Measurements from ENCODE around the gene CAND2. TPM values are rescaled to one million over a fixed set of nuclear protein-coding genes. Genes with fewer than 3 reads are reported as not detected.

The CAND2 gene
- total RNA-seq, 4 donors from 2014 or later = 2.2 to 6.8 (median 4.9) TPM

DNA sequence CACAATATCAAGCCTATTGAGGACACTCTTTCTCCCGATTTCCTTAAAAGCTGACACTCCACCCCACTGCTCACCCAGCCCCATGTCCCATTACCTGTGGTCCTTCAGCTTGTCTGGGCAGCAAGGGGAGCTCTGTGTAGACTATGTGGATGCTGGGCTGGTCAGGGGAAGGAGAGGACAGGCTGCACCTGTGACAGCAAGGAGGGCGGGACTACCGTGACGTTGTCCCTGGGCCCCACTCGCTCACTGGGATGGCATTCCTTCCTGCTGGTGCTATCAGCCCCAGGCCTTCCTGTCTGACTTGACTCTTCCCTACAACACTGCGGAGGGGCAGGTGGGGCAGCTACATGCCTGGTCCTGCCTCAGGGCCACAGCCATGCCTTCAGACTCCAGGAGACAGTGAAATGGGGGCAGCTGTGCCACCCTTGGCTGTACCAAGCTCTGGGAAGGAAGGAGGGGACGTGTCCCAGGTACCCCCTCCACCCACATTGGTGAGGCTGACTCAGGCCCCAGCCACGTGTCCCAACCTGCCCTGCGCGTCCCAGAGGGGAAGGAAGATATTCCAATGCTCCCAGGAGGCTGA, 37.3 kb upstream of the CAND2 start, which contains the start of gene TMEM40:
TMEM40 (minus strand) TSS at position 163 of the 583 bp plus-strand sequence. CDS start 9,427 bp downstream, outside the sequence.
- TF ChIP-seq, protein P1, sequence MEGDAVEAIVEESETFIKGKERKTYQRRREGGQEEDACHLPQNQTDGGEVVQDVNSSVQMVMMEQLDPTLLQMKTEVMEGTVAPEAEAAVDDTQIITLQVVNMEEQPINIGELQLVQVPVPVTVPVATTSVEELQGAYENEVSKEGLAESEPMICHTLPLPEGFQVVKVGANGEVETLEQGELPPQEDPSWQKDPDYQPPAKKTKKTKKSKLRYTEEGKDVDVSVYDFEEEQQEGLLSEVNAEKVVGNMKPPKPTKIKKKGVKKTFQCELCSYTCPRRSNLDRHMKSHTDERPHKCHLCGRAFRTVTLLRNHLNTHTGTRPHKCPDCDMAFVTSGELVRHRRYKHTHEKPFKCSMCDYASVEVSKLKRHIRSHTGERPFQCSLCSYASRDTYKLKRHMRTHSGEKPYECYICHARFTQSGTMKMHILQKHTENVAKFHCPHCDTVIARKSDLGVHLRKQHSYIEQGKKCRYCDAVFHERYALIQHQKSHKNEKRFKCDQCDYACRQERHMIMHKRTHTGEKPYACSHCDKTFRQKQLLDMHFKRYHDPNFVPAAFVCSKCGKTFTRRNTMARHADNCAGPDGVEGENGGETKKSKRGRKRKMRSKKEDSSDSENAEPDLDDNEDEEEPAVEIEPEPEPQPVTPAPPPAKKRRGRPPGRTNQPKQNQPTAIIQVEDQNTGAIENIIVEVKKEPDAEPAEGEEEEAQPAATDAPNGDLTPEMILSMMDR (IDR thresholded peaks at IDR 0.05) = no peak
- ATAC-seq (ENCODE audit: low FRiP score) (no peak), DNase-seq (ENCODE audit: low spot score) (no peak)

DNA sequence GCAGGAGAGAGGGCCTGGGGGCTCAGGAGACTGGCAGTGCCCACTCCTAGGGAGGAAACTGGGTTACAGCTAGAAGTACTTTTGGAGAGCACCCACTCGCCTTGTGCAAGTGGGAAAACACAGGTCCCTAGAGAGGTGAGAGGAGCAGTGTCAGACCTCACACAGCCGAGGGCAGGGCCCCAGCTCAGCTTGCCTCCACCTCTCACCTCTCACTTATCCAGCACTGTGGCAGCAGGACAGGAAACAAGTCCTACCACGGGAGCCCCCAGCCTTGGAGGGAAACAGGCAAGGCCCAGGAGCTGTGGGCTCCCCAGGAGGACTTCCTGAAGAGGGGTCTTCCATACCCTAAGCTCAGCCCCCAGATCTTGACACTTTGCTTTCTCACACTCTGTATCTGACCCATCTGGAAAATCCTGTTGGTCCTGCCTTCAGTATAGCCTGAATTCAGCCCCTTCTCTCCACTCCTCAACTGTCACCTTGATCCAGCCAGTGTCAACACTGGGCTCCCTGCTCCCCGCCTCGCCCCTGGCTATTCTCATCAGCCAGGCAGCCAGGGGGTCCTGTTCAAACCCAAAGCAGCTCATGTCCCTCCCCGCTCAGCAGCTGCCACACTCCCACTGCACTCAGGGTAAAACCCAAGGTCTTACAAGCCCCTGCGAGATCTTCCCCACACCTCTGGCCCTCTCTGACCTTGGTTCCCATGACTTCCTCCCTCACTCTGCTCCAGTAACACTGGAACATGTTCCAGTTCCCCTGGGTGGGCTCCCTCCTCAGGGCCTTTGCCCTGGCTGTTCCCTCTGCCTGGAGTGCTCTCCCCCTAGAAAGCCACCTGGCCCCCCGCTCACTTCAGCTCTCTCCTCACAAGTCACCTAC, 36.6 kb upstream of the CAND2 start:
- ATAC-seq (ENCODE audit: low FRiP score) = no peak
- DNase-seq (ENCODE audit: low spot score) = no peak
- TF ChIP-seq, protein P1 (IDR thresholded peaks at IDR 0.05) = no peak

DNA sequence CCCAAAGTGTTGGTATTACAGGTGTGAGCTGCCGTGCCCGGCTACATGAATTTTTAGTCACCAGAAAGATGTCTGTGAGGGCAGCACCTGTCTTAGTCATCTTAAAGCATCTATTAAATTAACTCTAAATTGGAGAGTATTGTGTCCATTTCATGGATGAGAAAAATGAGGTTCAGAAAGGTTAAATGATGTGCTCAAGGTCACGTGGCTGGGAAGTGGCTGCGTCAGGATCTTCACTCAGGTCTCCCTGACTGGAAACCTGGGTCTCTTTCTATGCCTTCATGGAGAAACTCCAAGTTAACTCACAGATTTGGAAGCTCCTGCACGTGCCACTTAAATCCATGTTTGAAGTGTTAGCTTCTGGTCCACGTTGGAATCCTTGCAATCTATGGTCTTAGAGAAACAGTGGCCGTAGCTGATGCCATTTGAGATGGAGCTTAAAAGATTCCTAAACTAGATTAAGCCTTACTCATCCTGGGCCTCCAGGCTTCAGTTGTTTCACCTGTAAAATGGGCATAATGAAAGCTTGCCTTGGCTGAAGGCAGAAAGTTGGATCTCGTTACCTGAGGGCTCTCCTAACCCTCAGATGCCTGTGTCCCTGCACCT, 32.2 kb upstream of the CAND2 start:
- TF ChIP-seq, protein P1 (IDR thresholded peaks at IDR 0.05) = no peak
- no peak for DNase-seq (ENCODE audit: low spot score)
- ATAC-seq (ENCODE audit: low FRiP score) = no peak

DNA sequence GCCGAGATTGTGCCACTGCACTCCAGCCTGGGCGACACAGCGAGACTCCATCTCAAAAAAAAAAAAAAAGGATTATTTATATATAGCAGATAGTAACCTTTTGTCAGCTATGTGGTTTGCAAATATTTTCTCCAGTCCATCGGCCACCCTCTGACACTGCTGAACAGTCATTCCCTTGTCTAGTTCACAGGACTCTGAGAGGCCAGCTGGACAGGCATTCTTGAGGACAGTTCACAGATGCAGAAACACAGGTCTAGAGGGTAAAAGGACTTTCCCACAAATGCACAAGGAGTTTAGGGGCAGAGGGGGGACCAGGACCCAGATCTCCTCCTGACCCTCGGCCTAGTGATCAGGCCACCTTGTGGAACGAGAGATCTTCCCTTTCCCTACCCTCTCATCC, 29.9 kb upstream of the CAND2 start:
- no peak for DNase-seq (ENCODE audit: low spot score)
- TF ChIP-seq, protein P1 (IDR thresholded peaks at IDR 0.05) = no peak
- ATAC-seq (ENCODE audit: low FRiP score) = no peak

DNA sequence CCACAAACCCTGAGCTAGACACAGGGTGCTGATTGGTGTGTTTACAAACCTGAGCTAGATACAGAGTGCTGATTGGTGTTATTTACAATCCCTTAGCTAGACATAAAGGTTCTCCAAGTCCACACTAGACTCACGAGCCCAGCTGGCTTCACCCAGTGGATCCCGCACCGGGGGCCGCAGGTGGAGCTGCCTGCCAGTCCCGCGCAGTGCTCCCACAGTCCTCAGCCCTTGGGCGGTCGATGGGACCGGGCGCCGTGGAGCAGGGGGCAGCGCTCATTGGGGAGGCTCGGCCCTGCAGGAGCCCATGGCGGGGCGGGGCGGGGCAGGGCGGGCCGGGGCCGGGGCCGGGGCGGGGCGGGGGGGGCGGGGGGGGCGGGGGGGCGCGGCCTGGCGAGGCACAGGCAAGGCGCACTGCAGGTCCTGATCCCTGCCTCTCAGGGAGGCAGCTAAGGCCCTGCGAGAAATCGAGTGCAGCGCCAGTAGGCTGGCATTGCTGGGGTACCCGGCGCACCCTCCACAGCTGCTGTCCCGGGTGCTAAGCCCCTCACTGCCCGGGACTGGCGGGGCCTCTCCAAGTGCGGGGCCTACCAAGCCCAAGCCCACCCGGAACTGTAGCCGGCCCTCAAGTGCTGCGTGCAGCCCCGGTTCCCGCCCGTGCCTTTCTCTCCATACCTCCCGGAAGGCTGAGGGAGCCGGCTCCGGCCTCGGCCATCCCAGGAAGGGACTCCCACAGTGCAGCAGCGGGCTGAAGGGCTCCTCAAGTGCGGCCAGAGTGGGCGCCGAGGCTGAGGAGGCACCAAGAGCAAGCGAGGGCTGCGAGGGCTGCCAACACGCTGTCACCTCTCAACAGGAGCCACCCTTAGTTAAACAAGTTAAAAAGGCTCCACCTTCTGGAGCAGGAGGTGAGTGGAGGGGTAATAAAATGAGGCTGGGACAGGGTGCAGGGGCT, 27.6 kb upstream of the CAND2 start:
- TF ChIP-seq, protein P1 (IDR thresholded peaks at IDR 0.05) = no peak
- DNase-seq (ENCODE audit: low spot score) (no peak), ATAC-seq (ENCODE audit: low FRiP score) (no peak)

DNA sequence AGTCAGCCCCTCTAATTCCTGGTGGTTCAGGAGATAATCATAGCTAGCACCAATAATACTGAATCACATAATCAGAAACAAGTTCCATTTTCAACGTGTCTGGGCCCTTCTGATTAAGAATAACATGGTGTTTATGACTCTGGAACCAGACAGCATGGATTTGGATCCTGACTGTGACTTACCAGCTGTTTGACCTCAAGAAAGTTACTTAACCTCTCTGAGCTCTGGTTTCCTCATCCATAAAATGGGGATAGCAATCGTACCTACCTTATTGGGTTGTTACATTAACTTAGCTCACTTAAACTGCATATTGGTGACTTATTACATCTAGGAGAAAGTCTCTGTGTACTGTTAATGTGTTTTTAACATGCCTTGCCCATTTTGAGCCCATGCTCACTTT, 26.7 kb upstream of the CAND2 start:
- TF ChIP-seq, protein P1 (IDR thresholded peaks at IDR 0.05) = no peak
- ATAC-seq (ENCODE audit: low FRiP score) = no peak
- no peak for DNase-seq (ENCODE audit: low spot score)
